Caki2 (cell line): ENCODE measurements around the gene EVC2. TPM values are rescaled to one million over a fixed set of nuclear protein-coding genes. Genes with fewer than 3 reads are reported as not detected.

Experiments used
- DNase-seq: peaks from one replicate; pipeline ENCODE4 v3.0.0-alpha.2; 2015; ENCODE audit warnings: low read depth
- in situ Hi-C: cut with HindIII; loops from 2 replicates; pipeline ENCODE4 v1.10.0; 2016; ENCODE audit warnings: low sequenced_read_pairs, low pct_unique_long_range_greater_than_20kb, mixed read lengths
- total RNA-seq: library from RNA; depleted of rRNA; stranded (reverse); fragments of >200 nt; shearing (Covaris generic); gene quantifications from 2 replicates; pipeline ENCODE4 v1.2.3, GENCODE V29; 2014; ENCODE audit warnings: low replicate concordance

Gene EVC2
- total RNA-seq, 1 experiment from 2014 or later: not detected

DNA sequence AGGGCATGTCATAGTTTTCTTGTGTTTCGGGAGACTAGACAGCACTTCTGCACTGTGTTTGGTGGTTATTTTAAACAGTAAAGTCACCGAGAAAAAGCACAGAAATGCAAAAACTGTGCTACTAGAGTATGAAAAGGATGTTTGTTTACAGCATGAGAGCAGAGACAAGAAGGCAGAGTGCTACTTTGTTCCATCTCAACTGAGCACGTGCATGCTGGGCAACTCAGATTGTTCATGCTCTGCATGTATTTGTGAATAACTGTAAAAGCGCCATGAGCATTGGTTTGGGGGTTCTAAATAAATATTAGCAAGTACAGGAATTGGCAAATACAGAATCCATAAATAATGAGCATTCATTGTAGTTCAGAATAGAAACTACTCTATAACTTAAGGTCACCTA lies 10.1 kb upstream of the EVC2 start:
- in situ Hi-C loops: no loop called here
- DNase-seq: no peak

DNA sequence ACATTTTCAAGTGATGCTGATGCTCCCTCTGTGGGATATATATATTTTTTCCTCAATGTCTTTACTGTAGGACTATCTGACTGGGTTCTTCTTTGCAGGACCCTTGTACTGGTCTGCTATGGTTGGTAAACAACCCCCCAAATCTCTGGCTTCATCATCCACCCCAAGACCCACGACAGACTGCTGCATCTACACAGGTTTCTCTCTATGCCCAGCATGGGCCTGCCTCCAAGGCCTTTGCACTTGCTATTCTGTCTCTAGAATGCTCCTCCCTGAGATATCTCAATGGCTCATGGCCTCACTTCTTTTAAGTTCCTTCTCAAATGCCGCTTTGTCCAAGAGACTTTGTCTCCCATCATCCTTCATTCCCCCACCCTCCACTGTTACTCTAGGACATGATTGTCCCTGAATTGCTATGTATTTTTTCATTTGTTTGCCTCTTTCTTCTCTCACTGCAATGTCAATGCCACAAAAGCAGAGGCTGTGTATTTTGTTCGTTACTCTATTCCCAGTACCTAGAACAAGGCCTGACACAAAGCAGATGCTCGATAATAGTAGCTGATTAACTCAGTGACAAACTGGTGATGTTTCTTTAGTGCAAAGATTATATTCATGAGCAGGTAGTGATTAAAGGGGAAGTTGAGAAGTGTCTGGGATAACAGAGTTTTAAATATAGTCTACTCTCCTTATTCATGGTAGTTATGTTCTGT lies 9.2 kb upstream of the EVC2 start:
- no peak for DNase-seq

DNA sequence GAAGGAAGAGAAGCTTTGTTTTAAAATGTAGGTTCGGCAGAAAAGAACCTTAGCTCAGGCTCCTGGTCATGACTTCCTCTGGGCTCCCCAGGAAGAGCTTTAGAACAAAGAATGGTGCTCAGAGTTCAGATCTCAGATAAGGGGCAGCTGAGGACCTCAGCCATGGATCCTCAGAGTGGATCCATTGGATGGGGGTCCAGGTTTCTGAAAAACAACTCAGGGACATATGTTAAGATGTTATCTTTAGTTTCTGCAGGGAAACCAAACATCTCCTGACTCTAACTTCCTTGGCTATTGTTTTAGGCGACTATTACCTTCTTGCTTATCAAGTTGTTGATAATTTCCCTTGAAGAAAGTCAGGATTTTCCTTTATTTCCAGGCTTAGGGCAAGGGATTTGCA lies 8.0 kb upstream of the EVC2 start:
- no peak for DNase-seq
- in situ Hi-C loops: no loop called here

More for the DNA sequence above, 9.2 kb upstream of the EVC2 start:
- in situ Hi-C loops: no loop called here

DNA sequence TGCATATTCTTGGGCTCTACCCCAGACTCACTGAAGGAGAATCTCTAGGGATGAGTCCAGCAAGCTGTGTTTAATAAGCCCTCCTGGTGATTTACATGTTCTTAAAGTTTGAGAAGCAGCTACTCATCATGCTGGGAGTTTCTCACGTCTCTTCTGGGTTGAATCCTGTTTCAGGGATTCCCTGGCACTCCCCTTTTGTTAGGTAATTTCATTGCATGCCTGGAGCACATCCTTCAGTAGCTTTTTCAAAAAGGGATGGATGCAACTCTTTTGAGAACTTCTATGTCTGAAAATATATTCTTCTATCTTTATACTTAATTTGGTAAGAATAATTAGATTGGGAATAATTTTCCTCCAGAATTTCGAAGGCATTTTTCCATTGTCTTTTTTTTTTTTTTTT lies 7.0 kb upstream of the EVC2 start:
- no peak for DNase-seq
- in situ Hi-C loops: no loop called here

DNA sequence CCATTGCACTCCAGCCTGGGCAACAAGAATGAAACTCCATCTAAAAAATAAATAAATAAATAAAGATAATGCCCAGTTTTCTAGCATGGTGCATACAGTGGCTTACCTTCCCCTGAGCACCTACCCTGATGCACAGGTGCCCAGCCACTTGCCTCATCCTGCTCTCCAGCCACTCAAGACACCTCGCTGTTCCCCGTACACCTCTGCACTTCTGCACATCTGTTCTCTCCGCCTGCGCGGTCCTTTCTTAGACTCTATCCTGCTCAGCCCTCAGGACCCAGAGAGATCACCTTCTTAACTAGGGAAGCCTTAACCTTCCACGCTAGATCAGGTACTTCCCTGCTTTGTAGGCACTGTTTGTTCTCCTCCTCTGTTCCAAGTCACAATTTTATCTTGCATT lies 5.5 kb upstream of the EVC2 start:
- in situ Hi-C loops: no loop called here
- no peak for DNase-seq

DNA sequence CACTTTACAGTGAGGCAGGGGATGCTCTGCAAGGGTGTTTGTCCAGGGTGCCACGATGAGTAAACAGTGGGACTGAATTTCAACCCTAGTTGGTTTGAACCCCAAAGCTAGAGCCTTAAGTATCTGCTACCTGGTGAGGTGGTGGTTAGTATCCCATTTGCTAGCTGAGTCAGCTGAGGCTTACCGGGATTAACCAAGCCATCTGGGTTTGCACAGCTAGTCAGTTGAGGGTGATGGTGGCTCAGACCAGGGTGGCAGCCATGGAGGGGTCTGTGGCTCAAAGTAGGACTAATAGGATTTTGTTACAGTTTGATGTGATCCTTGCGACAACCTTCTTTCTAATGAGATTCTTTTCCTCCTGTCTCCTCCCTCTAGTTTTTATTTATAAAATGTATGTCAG lies 4.6 kb upstream of the EVC2 start:
- no peak for DNase-seq

DNA sequence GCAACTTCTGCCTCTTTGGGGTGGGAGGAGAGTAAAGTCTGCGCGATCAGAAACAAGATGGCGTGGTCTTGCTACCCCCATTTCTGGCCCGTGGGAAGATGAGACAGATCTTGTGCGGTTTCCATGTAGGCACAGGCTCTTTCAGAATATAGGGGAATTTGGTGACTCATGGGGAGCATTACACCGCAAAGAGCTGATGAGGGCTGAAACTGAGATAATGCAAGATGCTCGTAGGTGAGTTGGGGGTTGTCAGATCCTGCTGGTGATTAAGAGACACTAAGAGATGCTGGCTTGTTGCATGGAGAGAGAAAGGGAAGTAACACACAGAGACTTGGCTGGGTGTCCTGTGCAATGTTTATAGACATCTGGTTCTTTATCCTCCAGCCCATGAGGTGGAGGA lies 4.2 kb upstream of the EVC2 start:
- no peak for DNase-seq
- in situ Hi-C loops: no loop called here

More for the DNA sequence above, 4.6 kb upstream of the EVC2 start:
- in situ Hi-C loops: no loop called here

DNA sequence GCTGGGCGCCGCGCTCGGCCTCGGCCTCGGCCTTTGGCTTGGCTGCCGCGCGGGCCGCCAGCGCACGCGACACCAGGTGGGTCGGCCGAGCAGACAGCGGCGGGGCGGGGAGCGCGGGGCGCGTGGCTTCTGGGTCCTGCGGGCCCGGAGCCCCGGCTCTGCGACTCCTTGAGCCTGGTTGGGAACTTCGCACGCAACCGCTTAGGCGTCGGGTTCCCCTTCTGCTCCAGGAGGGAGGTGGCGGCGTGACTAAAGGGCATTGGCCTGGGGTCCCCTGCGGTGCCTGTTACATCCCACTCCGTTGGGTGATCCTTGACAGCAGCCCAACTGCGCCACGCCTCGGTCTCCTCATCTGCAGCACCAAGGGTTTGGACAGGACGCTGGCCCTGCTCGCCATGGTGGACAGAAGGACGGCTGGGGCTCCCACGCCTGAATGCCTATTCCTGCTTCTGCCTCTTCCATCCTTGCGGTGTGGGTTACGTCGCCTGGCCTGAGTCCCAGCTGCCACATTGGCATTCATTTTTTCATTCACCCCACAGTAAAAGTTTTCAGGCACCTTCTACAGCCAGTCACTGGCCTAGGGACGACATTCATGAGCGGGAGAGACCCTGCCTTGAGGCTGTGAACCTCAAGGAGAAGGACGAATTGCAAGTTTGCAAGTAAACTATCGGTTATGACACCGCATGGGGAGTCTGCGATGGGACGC lies 3.3 kb upstream of the EVC2 start:
- peak; percentile 57 for DNase-seq
- in situ Hi-C loops: no loop called here

DNA sequence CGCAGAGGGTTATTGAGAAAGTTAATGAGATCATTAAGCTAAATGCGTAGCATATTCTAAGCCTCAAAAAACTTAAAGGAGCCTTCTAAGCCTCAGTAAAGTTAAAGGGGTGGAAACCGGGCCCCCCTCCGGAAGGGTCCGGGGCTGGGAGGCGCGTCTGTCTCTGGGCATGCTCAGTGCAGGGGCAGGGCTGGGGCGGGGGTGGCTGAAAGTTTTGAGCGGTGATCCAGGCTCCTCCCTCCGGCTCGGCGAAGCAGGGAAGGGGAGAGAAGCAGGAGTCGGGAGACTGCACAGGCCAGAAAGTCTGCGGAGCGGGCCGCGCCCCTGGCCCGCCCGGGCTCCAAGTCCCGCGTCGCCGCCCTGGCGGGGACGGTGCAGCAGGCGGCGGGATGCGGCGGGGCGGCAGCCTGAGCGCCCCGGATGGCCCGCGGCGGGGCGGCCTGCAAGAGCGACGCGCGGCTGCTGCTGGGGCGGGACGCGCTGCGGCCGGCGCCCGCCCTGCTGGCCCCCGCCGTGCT lies 2.7 kb upstream of the EVC2 start, which contains the start of gene EVC:
Gene EVC, plus strand, starts transcription at position 241 of the 518 bp plus-strand sequence. Its CDS starts 180 bp downstream, at position 421.
- DNase-seq: peak; percentile 75
- in situ Hi-C loops: no loop called here

DNA sequence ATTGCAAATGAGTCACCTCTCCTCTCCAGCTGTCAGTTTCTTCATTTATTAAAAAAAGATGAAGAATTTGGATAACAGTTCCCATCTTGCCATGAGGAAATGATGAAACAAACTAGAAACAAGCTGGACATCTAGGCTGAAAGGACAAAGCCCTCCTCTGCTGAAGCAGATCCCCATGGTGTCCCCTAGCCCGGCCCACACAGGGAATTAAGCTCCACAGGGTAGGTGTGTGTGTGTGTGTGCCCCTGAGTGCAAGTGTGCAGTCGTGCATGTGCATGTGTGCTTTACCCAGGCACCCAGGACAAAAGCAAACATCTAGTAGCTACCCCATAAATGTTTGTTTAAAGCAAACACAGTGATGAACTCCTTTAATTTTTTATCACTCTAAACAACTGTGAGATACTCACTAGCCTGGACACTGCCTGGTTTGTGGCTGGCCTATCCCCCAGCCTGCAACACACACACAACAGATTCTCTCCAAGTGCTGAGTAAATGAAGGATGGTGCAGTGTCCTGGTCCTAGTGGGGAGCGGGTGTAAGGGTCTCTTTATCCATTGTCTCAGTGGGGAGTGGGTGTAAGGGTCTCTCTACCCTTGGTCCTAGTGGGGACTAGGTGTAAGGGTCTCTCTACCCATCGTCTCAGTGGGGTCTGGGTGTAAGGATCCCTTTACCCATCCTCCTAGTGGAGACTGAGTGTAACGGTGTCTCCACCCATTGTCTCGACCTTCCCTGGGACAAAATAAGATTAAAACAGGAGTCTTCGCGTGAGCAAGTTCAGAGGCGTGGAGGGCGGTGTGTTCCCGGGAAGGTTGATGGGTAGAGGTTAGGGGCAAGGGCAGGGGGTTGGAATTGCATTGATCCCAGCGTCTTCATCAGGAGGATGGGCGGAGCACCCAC lies 2.0 kb upstream of the EVC2 start:
- in situ Hi-C loops: no loop called here
- peak; percentile 35 for DNase-seq

DNA sequence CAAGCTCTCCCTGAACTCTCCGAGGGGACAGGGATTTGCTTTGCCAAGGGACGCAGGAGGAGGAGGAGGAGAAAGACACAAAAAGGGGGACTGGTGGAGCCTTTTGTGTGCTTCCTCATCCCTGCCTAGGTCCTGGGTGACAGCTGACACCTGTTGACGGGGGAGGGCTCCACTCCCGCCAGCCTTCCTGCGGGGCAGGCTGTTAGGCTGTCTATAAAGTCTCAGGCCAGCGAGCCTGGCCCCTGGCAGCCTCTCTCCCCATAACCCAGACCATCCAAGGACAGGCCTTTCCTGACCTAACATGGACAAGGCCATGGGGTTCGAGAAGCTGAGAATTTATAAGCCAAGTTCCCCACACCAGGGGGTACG lies 832 bp upstream of the EVC2 start:
- in situ Hi-C loops: no loop called here

DNA sequence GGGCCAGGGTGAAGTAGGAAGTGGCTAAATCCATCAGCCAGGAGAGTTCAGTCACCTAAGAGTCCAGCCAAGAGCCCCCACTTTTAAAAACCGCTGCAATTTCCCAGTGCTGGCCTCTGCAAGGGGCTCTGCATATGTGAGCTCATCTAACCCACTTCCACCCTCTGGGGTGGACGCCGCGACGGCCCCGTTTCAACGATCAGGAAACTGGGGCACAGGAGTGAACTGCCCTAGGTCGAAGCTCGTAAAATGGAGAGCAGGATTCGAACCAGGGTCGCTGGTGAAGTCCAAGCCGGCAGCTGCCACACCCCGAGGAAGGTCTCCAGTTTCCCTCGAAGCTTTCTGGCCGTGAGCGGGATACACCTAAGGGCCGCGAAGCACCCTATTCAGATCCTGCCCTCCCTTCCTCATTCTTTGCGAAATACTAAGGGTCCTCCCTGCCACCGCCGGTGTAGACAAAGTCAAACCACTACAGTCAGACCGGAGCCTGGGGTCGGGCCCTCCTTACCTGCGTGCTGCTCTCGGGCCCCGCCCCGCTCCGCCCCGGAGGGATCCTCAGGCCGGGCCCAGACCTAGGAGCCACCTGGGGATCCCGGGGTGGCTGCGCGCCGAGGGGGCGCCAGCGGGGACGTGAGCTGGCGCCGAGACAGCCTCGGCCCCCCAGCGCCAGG lies 446 bp downstream of the EVC2 start:
- in situ Hi-C loops: no loop called here
- DNase-seq: no peak

More for the DNA sequence above, 832 bp upstream of the EVC2 start:
- no peak for DNase-seq

DNA sequence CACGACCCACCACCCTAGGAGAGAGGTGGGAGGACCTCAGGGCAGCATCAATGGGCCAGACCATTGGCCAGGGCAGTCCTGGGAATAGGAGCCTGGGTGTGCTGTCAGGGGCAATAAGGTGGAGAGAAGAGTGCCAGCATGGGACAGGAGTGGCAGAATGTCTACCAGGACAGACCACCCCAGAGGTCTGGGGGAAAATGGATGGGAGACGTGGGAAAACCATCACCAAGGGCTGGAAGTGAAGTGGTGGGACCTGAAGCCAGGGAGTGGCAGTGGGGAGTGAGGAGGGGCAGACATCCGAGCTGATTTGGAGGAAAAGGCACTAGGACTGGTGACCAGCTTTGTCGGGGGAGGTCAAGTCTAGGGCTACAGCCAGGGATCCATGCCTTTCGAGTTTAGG lies 993 bp downstream of the EVC2 start:
- in situ Hi-C loops: no loop called here
- no peak for DNase-seq

DNA sequence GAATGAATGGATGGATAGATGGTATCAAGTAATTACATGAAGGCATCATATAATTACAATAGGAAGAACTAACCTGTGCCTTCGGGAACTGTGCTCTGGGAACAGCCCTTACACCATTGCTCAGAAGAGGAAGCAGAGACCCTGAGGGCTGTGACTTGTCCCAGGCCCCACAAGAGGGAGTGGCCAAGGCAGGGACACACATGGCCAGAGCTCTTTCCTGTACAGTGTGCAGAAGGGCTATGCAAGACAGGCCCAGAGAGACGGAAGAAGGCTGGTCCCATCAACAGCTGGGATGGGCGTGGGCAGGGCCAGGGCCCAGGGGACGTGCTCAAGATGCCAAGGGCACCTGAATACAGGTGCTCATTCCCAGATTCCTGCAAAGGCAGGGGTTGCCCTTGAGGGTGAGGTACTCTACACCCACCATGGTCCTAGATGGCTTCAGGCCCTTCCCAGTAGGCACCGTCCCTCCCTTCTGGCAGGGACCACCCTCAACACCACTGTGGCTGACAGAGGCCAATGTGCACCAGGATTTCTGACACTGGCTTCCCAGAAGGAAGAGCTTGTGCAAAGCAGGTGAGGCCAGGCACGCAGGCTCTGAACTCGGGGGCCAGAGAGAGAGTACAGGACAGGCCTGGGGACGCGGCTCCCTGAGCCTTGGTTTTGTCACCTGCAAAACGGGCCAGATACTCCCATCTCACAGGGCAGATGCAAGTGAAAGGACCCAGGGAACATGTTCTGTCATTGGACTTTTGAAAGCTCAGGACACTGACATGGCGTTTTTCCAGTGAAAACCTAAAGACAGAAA lies 1.7 kb downstream of the EVC2 start:
- DNase-seq: no peak
- in situ Hi-C loops: no loop called here

DNA sequence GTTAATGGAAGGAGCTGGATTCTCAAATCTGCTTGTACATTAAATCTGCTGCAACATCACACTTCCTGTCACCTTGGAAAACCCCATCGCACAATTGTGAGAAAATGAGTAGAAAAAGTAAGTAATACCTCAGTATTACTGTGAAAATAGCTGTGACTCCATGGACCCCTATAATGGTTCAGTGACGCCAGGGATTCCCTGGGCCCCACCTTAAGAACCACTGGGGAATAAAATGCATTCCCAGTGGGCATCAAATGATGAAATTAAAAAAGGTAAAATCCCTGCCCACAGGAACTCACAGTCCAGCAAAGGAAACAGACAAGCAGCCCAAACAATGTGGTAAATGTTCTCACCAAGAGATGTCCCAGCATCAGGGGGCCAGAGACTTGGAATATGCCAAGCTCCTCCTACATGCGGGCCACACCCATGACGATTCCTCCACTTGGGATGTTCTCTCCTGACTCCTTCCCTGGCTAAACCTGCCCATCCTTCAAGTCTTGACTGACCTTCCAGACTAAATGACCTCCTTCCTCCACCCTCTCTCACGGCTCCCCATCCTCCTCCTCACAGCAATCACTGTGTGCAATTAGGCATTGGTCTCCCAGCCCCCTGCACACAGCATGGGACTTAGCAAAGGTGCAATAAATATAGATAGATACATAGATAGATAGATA lies 2.6 kb downstream of the EVC2 start:
- DNase-seq: no peak
- in situ Hi-C loops: no loop called here

DNA sequence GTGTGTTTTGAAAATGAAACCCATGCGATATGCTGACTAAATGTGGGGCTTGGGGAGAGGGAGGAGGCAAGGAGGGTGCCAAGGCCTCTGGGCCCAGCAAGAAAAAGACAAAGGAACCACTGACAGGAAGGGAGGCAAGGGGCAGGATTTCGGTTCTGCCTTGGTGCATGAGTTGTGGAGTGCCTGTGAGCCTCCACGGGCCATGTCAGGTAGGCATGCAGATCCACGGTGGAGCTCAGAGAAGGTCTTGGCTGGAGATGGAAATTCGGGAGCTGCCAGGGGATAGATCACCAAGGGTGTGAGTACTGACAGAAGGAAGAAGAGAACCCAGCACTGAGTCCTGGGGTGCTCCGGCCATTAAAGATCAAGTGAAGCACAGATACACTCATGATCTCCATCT lies 4.1 kb downstream of the EVC2 start:
- DNase-seq: no peak

DNA sequence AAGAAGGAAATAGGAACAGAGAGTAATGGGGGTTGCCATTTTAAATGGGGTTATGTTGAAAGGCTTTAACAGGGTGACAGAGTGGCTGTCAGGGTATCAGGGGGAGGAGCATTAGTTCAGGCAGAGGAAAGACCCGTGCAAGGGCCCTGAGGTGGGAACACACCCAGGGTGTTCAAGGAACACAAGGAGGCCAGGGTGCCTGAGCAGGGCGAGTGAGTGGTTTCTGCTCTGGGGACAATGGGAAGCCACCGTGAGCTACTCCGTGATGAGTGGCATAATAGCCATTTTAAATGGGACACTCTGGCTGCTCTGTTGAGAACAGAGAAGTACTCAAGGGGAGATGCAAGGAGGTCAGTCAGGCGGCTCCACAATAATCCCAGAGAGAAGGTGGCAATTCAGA lies 4.5 kb downstream of the EVC2 start:
- in situ Hi-C loops: no loop called here
- DNase-seq: no peak

More for the DNA sequence above, 4.1 kb downstream of the EVC2 start:
- in situ Hi-C loops: no loop called here
